Inferior parietal cortex (tissue), 1 donor: ENCODE data around the gene FAT1.
A peak's percentile ranks its signal among the peaks of the same experiment; 100 is the strongest.

Source experiments
- DNase-seq: peaks from one replicate; pipeline ENCODE4 v3.0.0-alpha.2; 2016; ENCODE audit errors: extremely low spot score

The FAT1 gene

DNA sequence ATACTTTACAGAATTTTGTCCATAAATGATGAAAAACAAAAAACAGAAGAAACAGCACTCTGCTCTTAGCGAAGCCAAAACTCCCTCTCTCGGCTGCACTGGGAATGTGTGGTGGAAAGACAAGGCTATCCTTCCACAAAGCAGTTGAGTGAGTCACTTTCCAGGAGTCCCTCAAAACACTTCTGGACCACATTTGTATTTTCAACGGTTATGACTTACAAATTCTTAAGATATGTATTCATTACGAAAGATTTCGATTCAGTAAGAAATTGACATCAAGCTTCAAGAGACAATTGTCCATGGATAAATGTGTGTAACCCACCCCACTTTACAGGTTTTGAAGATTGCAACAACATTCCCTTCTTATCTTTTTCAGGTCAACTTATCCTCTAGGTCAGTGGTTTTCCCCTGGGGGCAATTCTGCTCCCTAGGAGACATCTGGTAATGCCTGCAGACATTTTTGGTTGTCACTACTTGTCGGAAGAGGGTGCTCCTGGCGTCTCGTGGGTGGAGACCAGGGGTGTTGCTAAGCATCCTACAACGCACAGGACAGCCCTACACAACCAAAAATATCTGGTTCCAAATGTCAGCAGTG lies 101.6 kb downstream of the FAT1 start:
- no peak for DNase-seq

DNA sequence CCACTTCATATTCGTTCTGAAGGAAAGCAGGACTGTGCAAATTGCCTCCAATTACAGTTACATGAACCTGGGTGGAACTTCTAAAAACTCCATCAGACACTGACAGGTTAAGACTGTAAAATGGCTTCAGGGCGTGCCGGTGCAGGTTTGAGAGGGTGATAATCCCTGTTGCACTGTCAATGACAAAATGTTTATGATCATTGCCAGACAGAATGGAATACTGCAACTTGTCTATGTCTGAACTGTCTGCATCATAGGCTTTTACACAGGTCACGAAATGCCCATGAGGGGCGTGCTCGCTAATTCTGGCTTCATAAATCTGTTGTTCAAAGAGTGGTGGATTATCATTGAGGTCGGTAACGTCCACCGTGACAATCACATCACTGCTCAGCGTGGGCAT lies 104.6 kb downstream of the FAT1 start:
- no peak for DNase-seq

DNA sequence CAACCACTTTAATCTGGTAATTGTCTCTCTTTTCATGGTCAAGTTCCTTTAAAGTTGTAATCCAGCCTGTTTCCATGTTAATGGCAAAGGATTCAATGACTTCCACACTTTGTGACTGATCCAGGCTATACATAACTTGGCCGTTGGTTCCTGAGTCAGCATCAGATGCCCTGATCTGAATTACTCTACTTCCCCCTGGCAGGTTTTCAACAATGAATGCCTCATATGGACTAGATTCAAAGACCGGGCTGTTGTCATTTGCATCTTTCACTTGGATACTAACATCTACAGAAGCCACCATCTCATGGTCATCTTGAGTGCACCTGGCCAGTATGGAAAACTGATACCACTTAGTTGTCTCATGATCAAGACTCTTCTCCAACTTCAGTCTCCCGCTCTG lies 105.7 kb downstream of the FAT1 start:
- DNase-seq = no peak

DNA sequence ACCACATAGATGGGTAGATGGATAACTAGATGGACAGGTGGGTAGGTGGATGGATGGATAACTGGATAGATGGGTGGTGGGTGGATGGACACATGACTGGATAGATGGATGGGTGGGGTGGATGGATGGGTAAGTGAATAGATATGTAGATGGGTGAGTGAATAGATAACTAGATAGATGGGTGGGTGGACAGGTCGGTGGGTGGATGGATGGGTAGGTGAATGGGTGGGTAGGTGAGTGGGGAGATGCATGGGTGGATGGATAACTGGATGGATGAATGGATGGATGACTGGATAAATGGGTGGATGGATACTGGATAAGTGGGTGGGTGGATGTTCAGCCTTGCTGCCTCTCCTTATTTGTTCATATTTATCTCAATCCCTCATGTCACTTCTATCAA lies 116.2 kb downstream of the FAT1 start:
- DNase-seq = no peak

DNA sequence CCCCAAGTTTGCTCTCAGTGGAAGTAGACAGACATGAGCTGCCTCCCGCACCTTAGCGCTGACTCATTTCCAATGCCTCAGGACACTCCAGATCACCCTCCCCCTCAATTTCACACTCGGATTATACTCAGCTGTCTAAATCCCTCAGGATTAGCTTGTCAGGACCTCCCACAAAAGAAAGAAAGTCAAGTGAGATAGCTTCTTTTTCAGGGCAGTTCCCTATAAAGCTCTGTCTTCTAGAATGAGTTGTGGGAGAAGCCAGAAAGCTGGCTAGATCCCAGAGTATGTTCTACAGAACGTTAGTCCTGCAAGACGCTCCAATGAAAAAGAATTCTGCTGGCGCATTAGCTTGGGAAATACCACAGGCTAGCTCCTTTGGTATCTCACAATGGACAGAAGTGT lies 117.1 kb downstream of the FAT1 start:
- DNase-seq = no peak

DNA sequence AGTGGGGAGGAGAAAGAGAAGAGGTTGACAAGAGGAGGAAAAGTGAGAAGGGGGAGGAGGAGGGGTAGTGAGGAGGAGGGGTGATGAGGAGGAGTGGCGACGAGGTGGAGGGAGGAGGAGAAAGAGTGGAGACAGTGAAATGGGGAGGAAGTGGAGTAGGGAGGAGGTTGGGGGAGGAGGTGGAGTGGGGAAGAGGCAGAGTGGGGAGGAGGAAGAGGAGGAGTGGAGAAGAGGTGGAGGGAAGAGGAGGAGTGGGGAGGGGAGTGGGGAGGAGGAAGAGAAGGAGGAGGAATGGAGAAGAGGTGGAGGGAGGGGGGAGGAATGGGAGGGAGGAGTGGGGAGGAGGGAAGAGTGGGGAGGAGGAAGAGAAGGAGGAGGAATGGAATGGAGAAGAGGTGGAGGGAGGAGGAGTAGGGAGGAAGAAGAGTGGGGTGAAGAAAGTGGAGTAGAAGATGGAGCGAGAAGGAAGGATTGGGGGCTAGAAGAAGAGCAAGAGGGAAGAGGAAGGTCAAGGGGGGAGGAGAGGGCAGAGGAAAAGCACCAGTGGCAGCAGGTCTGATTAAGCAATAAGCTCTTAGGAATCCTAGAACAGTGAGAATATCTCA lies 118.3 kb downstream of the FAT1 start:
- no peak for DNase-seq

DNA sequence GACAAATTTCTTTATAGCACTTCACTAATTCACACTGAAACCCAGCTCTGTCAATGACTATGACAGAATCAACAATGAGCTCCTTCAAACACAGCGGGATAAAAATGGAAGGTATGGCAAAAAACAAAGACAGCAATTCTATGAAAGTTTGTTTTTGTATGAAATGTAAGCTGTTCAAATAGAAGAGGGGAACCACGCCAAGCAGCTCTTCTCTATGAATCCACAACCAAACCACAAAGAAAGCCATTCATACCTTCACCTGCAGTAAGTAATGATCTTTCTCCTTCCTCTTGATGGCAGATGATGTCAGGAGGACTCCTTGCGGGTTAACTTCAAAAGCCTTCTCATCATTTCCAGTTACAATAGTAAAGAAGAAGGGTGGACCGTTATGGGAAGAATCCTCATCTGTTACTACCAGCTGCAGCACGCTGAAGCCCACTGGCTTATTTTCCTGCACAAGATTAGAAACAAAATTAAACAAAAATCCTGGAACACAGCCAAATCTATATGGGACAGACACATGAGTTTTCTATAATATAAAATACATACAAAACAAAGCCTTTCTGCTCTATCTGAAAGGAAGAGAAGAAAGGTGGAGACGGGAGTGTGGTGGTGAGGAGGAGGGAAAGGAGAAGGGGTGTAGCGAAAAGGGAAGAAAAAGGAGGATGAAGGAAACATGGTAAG lies 119.4 kb downstream of the FAT1 start:
- no peak for DNase-seq

DNA sequence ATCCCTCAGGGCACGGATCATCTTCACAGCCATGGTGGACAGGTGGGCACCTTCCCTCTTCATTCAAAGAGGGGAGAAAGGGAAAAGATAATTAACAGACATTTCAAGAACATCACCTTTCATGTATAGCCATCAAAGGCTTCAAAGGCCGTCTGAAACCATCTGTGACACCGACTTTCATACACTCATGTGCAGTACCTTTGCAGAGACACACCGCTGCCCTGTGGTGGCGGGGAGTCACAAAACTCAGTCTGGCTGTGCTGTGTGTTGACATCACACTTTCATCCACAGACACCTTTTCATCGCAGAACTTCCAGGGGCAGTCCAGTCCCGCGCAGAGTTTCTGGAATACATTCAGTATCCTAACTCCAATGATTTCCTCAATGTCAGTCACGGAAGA lies 120.7 kb downstream of the FAT1 start:
- DNase-seq = no peak

DNA sequence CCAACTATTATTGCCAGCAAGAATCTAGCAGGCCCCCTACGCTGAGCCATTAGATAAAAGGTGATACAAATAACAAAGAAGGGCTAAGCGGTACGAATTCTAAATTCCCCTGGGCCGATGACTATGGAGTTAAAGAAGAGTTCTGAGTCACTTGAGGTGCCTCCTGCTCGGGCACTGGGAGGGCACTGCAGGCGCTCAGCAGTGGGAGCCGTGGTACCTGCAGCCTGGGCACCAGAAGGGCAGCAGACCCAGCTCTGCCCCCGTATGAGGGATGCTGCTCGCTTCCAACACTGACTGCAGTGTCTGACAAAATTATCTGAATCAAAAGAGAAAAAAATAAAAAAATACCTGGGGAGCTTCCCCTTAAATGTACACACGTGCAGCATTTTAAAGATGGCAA lies 124.2 kb downstream of the FAT1 start:
- DNase-seq = no peak

DNA sequence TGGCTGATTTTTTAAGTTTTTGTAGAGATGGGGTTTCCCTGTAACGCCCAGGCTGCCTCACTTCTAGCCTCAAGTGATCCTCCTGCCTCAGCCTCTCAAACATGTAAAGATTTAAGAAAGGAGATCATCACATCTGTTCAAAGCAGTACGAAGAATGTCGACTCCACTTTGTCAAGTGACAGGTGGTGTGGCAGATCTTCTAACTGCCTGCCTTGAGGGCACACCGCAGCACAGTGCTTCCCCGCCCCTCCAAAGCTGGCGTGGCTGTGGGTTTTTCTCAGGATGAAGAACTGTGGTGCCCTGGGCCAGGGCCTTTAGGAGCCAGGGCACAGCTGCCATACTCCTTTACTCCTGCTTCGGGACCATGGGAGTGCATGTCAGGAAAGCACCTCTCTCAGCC lies 125.0 kb downstream of the FAT1 start:
- no peak for DNase-seq

DNA sequence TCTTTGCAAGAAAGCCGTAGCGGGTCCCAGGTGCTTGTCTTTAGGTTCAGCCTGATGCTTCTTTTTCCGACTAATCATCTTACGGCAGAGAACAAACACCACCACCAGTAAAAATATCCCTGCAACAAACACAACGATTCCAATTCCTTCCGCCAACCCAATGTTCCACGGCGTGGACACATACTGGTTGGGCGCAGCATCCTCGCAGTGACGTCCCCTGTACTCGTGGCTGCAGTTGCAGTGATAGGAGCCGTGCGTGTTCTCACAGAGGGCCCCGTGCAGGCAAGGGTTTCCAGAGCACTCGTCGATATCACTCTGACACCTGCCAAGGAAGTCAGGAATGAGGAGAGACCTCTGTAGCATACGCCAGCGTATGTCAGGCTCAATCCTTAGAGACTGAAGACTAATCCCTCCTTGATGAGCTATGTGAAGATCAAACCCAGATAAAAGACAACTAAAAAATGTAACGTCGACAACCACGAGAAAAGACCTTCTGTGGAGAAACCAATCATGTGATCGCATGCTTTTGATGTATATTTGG lies 126.7 kb downstream of the FAT1 start:
- no peak for DNase-seq

DNA sequence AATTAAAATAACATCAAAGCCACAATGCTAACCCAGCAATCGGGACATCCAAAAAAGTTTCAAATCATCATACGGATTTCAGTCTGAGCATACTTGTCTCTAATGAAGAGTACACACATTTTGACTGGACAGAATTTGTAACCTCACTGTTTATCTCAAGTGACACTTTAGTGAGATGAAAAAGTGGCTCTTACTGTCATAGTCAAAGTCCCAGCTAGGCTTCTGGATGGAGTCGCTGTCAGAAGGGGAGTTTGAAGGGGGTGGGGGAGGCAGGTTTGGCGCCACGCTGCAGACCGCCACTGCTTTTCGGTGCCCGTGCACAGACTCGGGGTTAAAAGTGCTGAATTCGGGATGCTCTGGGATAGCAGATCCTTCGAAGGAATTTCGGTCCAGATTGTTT lies 127.3 kb downstream of the FAT1 start:
- DNase-seq = no peak

DNA sequence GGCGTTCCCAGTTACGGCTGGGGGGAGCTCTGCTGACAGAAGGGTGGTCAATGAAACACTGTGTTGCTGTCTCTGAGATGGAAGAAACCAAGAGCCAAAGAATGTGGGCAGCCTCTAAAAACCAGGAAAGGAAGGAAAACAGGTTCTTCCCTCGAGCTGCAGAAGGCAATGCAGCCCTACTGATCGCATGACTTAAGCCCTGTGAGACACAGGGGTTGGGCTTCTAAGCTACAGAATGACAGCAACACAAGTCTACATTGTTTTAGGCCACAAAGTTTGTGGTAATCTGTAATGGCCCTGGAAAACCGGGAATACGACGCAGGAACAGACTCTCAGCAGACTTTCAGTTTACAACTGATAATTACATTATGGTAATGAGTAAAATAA lies 130.1 kb downstream of the FAT1 start:
- no peak for DNase-seq

DNA sequence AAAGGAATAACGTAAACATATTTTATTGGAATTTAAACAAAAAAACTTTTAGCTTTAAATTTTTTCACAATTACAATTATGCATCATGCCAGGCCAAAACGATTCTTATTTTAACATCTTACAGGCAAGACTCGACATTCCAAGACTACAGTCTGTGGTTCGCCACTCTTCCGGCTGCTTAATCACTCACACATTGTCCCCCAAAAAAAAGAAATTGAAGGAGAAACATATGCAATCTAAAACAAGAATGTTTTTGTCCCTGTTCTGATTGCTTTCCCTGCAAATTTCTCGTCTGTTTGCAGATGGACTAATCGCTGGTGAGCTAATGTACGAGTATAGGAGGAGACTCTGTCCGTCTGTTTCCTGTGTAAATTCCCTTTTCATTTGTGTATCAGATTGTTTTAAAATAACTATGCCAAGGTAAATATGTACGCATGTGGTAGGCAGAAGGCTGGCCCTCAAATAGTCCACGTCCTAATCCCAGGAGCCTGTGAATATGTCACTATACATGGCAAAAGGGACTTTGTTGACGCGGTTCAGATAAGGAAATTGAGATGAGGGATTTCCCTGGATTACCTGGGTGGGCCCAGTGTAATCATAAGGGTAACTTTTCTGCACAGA lies 130.6 kb downstream of the FAT1 start:
- DNase-seq = no peak

DNA sequence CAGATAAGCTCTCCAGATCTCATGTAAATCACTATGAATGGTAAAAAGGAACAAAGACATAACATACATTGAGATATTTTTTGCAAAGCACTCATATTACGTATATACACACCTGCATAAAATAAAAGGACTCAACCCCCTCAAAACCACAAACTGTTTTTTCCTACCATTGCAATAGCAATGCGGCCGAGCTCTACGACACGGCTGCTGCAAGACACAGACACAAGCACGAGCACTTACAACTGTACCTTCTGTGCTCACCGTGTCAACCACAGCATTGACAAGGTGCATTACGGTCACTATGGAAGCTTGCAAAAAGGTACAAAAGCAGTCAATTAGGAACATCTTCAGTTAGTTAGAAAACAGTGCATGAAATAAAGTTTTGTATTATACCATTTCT lies 131.2 kb downstream of the FAT1 start:
- DNase-seq = no peak

DNA sequence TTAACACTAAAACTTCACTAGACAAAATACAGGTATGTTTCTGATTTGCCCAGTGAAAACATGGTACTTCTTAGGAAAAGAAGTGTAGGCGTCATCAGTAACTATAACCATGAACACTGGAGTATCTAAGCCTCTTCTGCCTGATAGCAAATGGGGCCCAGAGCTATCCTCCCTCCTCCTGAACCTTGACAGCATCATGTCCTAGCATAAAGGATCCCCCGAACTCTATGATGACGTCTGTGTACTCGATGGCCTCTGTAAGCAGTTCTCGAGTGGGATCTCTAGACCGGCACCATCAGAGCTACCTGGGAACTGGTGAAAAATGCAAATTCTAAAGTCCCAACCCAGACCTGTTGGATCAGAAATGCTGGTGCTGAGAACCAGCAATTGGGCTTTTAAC lies 132.0 kb downstream of the FAT1 start:
- no peak for DNase-seq

DNA sequence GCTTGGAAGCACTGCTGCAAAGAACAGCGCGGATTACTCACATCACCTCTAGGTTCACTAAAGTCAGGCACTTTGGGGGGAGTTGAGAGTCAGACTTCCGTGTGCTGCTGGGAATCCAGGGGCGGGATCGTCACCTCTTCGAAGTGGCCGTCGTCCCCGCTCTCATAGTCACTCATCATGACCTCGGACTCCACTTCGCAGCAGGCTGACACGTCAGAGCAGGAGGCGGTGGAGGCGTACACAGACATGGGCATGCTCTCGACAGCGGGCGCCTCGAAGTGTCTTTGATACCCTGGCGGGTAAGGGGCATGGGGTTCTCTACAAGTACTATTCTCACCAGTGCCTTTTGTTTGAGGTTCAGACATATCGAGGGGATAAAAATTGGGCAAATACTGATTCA lies 135.2 kb downstream of the FAT1 start:
- no peak for DNase-seq

DNA sequence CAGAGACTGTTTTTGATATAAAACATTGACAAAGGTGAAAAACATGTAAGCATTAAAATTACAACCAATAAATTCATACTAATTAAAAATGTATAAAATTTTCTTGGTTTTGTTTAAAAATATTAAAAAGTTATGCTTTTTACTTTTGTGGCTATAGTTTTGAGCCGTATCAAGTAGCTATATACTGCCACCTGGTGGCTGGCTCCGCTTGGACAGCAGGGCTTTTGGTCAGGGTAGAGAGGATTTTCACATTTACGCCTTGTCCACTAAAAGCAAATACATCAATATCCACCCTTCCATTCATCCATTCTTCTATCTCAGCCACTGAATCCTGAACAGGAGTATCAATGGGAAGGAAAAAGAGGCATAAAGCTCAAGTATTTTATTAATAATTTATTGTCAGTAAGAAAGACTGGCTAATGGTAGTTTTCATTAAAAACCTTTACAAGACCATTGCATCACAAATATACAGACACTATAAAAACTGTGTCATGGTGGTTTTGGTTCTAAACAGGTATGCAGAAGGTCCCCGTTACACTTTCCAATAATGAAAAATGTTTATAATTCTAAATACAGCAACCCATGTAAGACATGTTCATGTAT lies 136.1 kb downstream of the FAT1 start:
- DNase-seq = peak; percentile 86

DNA sequence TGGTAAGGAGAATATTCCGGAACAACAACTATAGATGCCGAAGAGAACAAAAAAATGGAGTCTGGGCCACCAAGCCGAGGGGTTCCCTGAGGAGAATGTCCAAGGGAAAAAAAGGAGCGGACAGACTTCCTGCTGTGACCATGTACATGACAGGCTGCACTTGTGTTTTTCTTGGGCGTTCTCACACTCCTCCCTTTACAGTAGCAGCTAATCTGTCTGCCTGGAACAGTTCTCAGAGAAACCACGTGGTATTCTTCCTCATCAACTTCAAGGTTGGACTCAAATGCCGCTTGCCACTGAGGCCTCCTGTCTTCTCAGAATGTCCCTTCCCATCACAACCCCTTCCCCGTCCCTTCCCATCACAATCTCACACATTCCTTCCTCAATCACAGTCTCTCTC lies 137.5 kb downstream of the FAT1 start:
- DNase-seq = no peak

DNA sequence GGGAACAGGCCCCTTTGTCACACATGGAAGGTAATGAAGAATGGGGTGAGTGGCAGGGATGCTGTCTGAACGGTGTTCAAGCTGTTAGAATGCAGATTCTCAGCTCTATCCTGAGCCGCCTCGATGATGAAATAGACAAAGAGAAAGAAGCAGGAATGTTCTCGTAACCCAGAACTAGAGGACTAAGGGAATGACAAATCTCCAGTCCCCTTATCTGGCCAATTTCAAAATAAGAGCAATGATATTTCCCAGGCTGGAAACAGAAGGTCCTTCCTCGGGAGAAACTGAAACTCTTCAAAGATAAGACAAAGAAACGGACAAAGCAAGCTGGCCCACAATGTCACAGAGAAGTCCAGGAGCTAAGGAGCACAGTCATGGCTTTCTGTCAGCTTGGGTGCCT lies 138.7 kb downstream of the FAT1 start:
- DNase-seq = no peak

DNA sequence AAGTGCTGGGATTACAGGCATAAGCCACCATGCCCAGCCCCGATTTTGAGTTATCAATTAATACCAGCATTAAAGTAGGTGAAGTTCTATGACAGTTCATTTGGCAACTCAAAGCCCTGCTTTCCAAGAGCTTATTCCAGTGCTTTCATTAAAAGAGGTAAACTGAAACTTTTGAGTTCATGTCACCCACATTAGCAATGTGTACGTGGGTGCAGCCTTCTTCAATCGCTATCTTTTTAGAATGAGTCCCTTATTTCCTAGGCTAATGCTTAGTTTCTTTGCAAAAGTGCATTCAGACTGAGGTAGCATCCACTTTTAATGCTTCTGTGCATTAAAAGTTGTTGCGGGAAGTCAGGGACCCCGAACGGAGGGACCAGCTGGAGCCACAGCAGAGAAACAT lies 142.2 kb downstream of the FAT1 start:
- no peak for DNase-seq

DNA sequence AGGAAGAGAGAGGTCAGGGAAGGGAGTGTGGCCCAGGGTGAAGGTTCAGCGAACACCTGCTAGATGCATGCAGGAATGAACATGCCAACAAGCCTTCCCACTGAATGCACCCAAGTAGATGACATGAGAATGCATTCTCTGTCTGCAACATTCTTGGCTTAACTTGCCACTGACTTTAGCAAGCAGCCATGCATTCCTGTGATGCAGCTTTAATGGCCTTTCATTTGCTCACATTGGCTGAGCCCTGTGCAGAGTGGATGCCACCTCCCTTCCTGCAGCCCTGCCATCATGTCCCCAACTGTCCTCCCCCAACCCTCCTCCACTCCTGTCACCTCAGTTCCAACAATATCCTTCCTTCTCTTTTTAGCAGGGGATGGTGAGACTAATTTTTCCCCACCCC lies 143.0 kb downstream of the FAT1 start:
- DNase-seq = no peak
